ENCODE results near the gene YKT6.

Gene YKT6

GRCh38 chr7:44235582-44236332 lies 35.0 kb downstream of the YKT6 start:
- TF ChIP-seq EP300 (IDR thresholded peaks at IDR 0.05; ENCODE audit: borderline replicate concordance) (no peak), ZBTB7A (IDR thresholded peaks at IDR 0.05; ENCODE audit: low read depth) (no peak), TAF1 (IDR thresholded peaks at IDR 0.05; ENCODE audit: low read depth) (no peak), REST (IDR thresholded peaks at IDR 0.05; ENCODE audit: low read depth) (no peak), CREB1 (IDR thresholded peaks at IDR 0.05; ENCODE audit: low read depth) (no peak), RAD21 (IDR thresholded peaks at IDR 0.05; ENCODE audit: low read depth) (no peak), TCF12 (IDR thresholded peaks at IDR 0.05; ENCODE audit: low read depth) (no peak), USF1 (IDR thresholded peaks at IDR 0.05) (no peak), CEBPB (IDR thresholded peaks at IDR 0.05) (no peak), FOXM1 (IDR thresholded peaks at IDR 0.05; ENCODE audit: borderline replicate concordance, low read depth) (no peak), MAX (IDR thresholded peaks at IDR 0.05) (no peak), NFIC (IDR thresholded peaks at IDR 0.05) (no peak), TEAD4 (IDR thresholded peaks at IDR 0.05) (no peak), YY1 (IDR thresholded peaks at IDR 0.05; ENCODE audit: low read depth) (no peak), EGR1 (IDR thresholded peaks at IDR 0.05) (no peak)

- TF ChIP-seq EP300 (IDR thresholded peaks at IDR 0.05; ENCODE audit: borderline replicate concordance) = no peak
- TF ChIP-seq ZBTB7A (IDR thresholded peaks at IDR 0.05; ENCODE audit: low read depth) = no peak
- TF ChIP-seq TAF1 (IDR thresholded peaks at IDR 0.05; ENCODE audit: low read depth) = no peak
- no peak for TF ChIP-seq TEAD4 (IDR thresholded peaks at IDR 0.05)
- no peak for TF ChIP-seq MAX (IDR thresholded peaks at IDR 0.05)
Measured at GRCh38 chr7:44236333-44236728, 35.6 kb downstream of the YKT6 start.

GRCh38 chr7:44237696-44238095 lies 36.9 kb downstream of the YKT6 start:
- TF ChIP-seq EGR1 (IDR thresholded peaks at IDR 0.05) (no peak), CREB1 (IDR thresholded peaks at IDR 0.05; ENCODE audit: low read depth) (no peak), TEAD4 (IDR thresholded peaks at IDR 0.05) (no peak), TCF12 (IDR thresholded peaks at IDR 0.05; ENCODE audit: low read depth) (no peak), MAX (IDR thresholded peaks at IDR 0.05) (no peak), YY1 (IDR thresholded peaks at IDR 0.05; ENCODE audit: low read depth) (no peak), CEBPB (IDR thresholded peaks at IDR 0.05) (no peak), REST (IDR thresholded peaks at IDR 0.05; ENCODE audit: low read depth) (no peak)

GRCh38 chr7:44238116-44238695 lies 37.4 kb downstream of the YKT6 start:
- TF ChIP-seq ZBTB7A (IDR thresholded peaks at IDR 0.05; ENCODE audit: low read depth) (no peak), TCF12 (IDR thresholded peaks at IDR 0.05; ENCODE audit: low read depth) (no peak), USF1 (IDR thresholded peaks at IDR 0.05) (no peak), FOXM1 (IDR thresholded peaks at IDR 0.05; ENCODE audit: borderline replicate concordance, low read depth) (no peak), CREB1 (IDR thresholded peaks at IDR 0.05; ENCODE audit: low read depth) (no peak), CEBPB (IDR thresholded peaks at IDR 0.05) (no peak), MAX (IDR thresholded peaks at IDR 0.05) (no peak), RAD21 (IDR thresholded peaks at IDR 0.05; ENCODE audit: low read depth) (no peak), EP300 (IDR thresholded peaks at IDR 0.05; ENCODE audit: borderline replicate concordance) (no peak), TAF1 (IDR thresholded peaks at IDR 0.05; ENCODE audit: low read depth) (no peak), REST (IDR thresholded peaks at IDR 0.05; ENCODE audit: low read depth) (no peak), EGR1 (IDR thresholded peaks at IDR 0.05) (no peak), NFIC (IDR thresholded peaks at IDR 0.05) (no peak), YY1 (IDR thresholded peaks at IDR 0.05; ENCODE audit: low read depth) (no peak), TEAD4 (IDR thresholded peaks at IDR 0.05) (no peak)

Measured in Ishikawa (cell line).